Measurements from ENCODE around the gene ARID5B. TPM values are rescaled to one million over a fixed set of nuclear protein-coding genes. Genes with fewer than 3 reads are reported as not detected.

The ARID5B gene
- total RNA-seq, 1 donor = 162 TPM

DNA sequence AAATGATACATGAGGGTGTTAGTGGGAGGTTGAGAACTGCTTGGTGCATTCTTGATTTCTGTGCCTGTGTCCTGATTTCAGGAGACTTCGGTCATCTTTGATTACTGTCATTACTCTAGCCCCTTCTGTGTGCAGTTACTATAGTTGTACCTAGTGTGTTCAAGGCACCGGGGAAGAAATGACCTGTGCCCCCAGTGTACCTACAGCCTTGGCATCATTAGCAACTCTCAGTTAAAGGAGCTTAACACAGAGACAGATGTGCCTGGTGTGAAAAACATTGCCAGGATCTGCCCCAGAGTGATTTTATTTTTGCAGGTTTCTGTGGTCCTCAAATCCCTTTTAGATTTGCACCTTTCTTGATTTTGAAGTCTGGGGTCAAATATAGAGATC lies 62.2 kb downstream of the ARID5B start:
- TF ChIP-seq, protein P1, sequence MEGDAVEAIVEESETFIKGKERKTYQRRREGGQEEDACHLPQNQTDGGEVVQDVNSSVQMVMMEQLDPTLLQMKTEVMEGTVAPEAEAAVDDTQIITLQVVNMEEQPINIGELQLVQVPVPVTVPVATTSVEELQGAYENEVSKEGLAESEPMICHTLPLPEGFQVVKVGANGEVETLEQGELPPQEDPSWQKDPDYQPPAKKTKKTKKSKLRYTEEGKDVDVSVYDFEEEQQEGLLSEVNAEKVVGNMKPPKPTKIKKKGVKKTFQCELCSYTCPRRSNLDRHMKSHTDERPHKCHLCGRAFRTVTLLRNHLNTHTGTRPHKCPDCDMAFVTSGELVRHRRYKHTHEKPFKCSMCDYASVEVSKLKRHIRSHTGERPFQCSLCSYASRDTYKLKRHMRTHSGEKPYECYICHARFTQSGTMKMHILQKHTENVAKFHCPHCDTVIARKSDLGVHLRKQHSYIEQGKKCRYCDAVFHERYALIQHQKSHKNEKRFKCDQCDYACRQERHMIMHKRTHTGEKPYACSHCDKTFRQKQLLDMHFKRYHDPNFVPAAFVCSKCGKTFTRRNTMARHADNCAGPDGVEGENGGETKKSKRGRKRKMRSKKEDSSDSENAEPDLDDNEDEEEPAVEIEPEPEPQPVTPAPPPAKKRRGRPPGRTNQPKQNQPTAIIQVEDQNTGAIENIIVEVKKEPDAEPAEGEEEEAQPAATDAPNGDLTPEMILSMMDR (IDR thresholded peaks at IDR 0.05; ENCODE audit: insufficient read depth, low read depth, low read length) = no peak
- DNase-seq (ENCODE audit: low read depth) = no peak

GRCh38 chr10:61964059-61964709 lies 62.7 kb downstream of the ARID5B start:
- H3K4me3 ChIP-seq (ENCODE audit: low read depth, low read length) = no peak overlapping the region
- DNase-seq (ENCODE audit: low read depth) = peak; percentile 25
- TF ChIP-seq, protein P1 (IDR thresholded peaks at IDR 0.05; ENCODE audit: insufficient read depth, low read depth, low read length) = no peak

More for the DNA sequence above, 62.2 kb downstream of the ARID5B start:
- no peak overlapping the region for H3K4me3 ChIP-seq (ENCODE audit: low read depth, low read length)

DNA sequence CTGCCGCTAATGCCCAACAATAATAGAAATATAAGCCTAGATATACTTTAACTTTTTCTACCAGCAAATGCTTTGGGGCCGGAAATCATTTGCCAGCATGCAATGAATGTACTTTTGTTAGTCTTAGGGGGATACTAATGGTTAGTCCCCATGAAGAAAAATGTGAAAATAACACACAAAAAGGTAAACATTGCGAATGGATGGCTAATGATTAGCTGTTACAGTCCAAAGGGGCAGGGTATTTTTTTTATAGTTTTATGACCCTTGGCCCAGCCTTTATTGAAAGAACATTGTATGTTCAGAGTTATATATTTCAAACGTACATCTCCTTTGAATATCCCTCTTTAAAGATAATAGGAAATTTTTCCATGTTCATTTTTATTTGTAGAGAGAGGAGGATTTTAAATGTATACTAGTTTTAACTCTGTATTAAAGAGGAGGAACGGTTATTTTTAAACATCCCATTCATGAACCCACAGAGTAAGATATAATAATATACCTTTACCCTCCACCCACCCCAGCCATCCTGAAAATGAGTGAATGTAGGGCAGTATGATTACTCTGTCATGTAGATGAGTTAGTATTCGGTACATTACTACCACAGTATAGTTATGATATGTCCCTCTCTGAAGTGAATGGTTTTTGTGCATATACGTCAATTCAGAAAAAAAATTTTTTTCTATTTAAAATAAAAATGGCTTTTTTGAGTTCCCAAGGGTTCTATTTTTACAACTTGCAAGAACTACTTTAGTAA lies 63.6 kb downstream of the ARID5B start:
- TF ChIP-seq, protein P1 (IDR thresholded peaks at IDR 0.05; ENCODE audit: insufficient read depth, low read depth, low read length) = no peak
- no peak overlapping the region for H3K4me3 ChIP-seq (ENCODE audit: low read depth, low read length)
- DNase-seq (ENCODE audit: low read depth) = no peak

DNA sequence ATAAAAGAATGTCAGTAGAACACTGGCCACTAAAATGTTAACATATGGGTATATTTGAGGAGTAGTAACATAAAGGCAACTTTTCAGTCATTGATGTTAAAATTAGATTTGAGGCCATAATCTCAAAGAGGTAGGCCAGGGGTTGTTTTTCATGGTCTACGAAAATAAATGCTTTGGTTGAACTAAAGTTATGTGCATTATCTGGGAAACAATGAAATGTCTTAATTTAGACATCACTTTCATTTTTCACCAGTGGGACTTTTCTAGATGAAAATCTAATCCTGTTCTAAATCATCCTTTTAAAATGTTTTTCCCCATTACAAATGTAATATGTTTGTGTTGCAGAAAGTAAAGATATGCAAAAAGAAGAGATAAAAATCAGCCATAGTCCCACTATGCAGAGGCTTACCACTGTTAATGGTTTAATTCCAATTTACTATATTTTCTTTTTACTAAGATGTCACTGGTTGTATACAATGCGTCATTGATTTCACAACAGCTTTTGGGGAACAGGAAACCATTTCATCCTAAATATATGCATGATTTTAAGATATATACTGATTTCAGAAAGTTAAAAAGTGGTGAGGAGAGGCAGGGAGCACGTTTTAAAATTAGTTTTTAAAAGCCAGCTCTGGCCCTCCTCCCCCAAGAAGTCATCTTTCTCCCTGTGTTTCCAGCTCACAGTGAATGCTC lies 64.3 kb downstream of the ARID5B start:
- TF ChIP-seq, protein P1 (IDR thresholded peaks at IDR 0.05; ENCODE audit: insufficient read depth, low read depth, low read length) = no peak
- DNase-seq (ENCODE audit: low read depth) = peak; percentile 36
- no peak overlapping the region for H3K4me3 ChIP-seq (ENCODE audit: low read depth, low read length)

DNA sequence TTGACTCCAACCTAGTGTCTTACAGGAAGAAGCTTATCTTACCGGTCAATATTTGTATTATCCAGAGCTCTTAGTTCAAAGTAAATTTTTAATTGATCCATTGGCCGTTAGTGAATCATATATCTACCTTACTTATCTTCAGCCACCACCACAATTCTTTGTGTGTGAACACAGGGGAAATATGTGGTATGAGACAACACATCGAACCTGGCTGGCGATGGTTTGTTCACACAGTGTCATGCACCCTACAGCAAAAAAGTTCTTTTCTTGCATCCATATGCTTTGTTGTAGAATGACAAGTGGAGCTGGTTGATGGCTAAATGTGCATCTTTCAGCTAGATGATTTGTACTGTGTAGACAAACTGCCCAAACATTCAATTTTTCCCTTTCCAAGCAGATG lies 65.8 kb downstream of the ARID5B start:
- no peak overlapping the region for H3K4me3 ChIP-seq (ENCODE audit: low read depth, low read length)
- TF ChIP-seq, protein P1 (IDR thresholded peaks at IDR 0.05; ENCODE audit: insufficient read depth, low read depth, low read length) = no peak
- no peak for DNase-seq (ENCODE audit: low read depth)

DNA sequence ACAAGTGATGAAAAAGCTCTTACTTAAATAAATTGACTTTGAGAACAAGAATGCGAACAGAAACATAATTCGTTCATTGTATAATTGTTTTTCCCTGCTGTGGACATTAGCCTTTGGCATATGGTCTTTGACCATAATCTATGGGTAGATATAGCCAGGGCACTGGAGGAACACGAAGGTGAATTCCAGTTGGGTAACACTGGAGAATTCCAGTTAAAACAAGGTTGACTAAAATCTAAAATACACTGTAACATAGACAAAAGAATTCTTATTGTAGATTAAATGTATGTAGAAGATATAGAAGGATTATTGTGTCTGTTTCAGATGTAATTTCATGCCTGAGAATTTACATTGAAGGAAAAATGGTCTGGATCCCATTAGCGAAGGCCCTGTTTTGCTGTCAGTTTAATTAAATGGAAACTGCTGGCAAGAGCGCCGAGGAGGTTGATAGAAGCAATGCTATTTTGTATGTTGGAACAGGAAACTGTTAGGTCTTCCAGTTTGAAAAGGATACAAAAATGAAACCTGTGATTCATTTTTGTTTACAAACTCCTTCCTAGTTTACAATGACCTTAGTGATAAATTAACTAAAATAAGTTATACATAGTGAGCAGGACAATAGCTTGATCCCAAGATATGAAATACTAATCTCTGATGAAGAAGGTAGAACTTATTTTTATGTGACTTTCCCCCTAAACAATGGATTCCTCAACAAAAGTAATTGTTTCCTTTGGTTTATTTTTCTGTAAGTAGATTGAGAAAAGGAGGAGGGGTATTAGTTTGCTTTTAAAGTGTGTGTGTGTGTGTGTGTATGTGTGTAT lies 68.9 kb downstream of the ARID5B start:
- DNase-seq (ENCODE audit: low read depth) = peak; percentile 63
- TF ChIP-seq, protein P1 (IDR thresholded peaks at IDR 0.05; ENCODE audit: insufficient read depth, low read depth, low read length) = no peak
- no peak overlapping the region for H3K4me3 ChIP-seq (ENCODE audit: low read depth, low read length)

All from fibroblast of villous mesenchyme (primary cell).